ENCODE data around the gene WSCD2.
"Not testable (repeated sequence)": the region's sequence is repeated elsewhere in the genome, so short reads cannot be mapped to it uniquely, and the experiment has no call there.

The WSCD2 gene

GRCh38 chr12:108218921-108219320 is 89.8 kb downstream of the WSCD2 start:
- no peak for TF ChIP-seq EZH2phosphoT487 (IDR thresholded peaks at IDR 0.05; ENCODE audit: borderline replicate concordance)
- no peak for TF ChIP-seq CTCF (conservative IDR thresholded peaks at IDR 0.05; ENCODE audit: low read length)
- no peaks in the 10 kb centered on the region for H3K36me3 ChIP-seq (ENCODE audit: insufficient read depth, low read length)
- no peak overlapping the region for H3K4me3 ChIP-seq (ENCODE audit: low read length, poor library complexity, severe bottlenecking)
- no peaks in the 10 kb centered on the region for H4K20me1 ChIP-seq (ENCODE audit: insufficient read depth, low read length, poor library complexity, severe bottlenecking)
- no peaks in the 10 kb centered on the region for H3K9me2 ChIP-seq (replicated peaks; ENCODE audit: low read depth, low read length)
- H3K4me1 ChIP-seq (ENCODE audit: insufficient read depth, low read length, poor library complexity, severe bottlenecking): no peaks in the 10 kb centered on the region
- H2AFZ ChIP-seq (ENCODE audit: low read length): no peak overlapping the region
- H3K9me3 ChIP-seq (ENCODE audit: insufficient read depth, low read depth, low read length): no peaks in the 10 kb centered on the region
- no peaks in the 10 kb centered on the region for H3K79me2 ChIP-seq (ENCODE audit: insufficient read depth, low read length)
- no peak overlapping the region for H3K9ac ChIP-seq (ENCODE audit: low read depth, low read length, poor library complexity, severe bottlenecking)
- H3F3A ChIP-seq (ENCODE audit: low read depth): no peaks in the 10 kb centered on the region
- H3K4me2 ChIP-seq (ENCODE audit: low read depth, low read length, poor library complexity, severe bottlenecking): no peak overlapping the region
- no peaks in the 10 kb centered on the region for H3K27me3 ChIP-seq (ENCODE audit: insufficient read depth, low read length, poor library complexity, severe bottlenecking)

GRCh38 chr12:108225101-108225500 is 96.0 kb downstream of the WSCD2 start:
- not testable (repeated sequence) for H3K4me2 ChIP-seq (ENCODE audit: low read depth, low read length, poor library complexity, severe bottlenecking); H2AFZ ChIP-seq (ENCODE audit: low read length); H3K36me3 ChIP-seq (ENCODE audit: insufficient read depth, low read length); H3K27me3 ChIP-seq (ENCODE audit: insufficient read depth, low read length, poor library complexity, severe bottlenecking); H3K9me2 ChIP-seq (replicated peaks; ENCODE audit: low read depth, low read length); H3K4me1 ChIP-seq (ENCODE audit: insufficient read depth, low read length, poor library complexity, severe bottlenecking); H3K9ac ChIP-seq (ENCODE audit: low read depth, low read length, poor library complexity, severe bottlenecking); H4K20me1 ChIP-seq (ENCODE audit: insufficient read depth, low read length, poor library complexity, severe bottlenecking); H3K79me2 ChIP-seq (ENCODE audit: insufficient read depth, low read length); H3K9me3 ChIP-seq (ENCODE audit: insufficient read depth, low read depth, low read length); H3F3A ChIP-seq (ENCODE audit: low read depth); H3K4me3 ChIP-seq (ENCODE audit: low read length, poor library complexity, severe bottlenecking)

- Histone ChIP-seq H3K9me2 (replicated peaks; ENCODE audit: low read depth, low read length) (no peaks in the 10 kb centered on the region), H3K9ac (ENCODE audit: low read depth, low read length, poor library complexity, severe bottlenecking) (no peak overlapping the region), H3K4me1 (ENCODE audit: insufficient read depth, low read length, poor library complexity, severe bottlenecking) (no peaks in the 10 kb centered on the region), H3K27me3 (ENCODE audit: insufficient read depth, low read length, poor library complexity, severe bottlenecking) (no peaks in the 10 kb centered on the region), H3K36me3 (ENCODE audit: insufficient read depth, low read length) (no peaks in the 10 kb centered on the region), H3K9me3 (ENCODE audit: insufficient read depth, low read depth, low read length) (no peaks in the 10 kb centered on the region), H4K20me1 (ENCODE audit: insufficient read depth, low read length, poor library complexity, severe bottlenecking) (no peaks in the 10 kb centered on the region), H3F3A (ENCODE audit: low read depth) (no peaks in the 10 kb centered on the region), H3K4me3 (ENCODE audit: low read length, poor library complexity, severe bottlenecking) (no peak overlapping the region), H2AFZ (ENCODE audit: low read length) (no peak overlapping the region), H3K79me2 (ENCODE audit: insufficient read depth, low read length) (no peaks in the 10 kb centered on the region), H3K4me2 (ENCODE audit: low read depth, low read length, poor library complexity, severe bottlenecking) (no peak overlapping the region)
- TF ChIP-seq CTCF (conservative IDR thresholded peaks at IDR 0.05; ENCODE audit: low read length) (no peak), EZH2phosphoT487 (IDR thresholded peaks at IDR 0.05; ENCODE audit: borderline replicate concordance) (no peak)
These were observed 97.8 kb downstream of the WSCD2 start for GRCh38 chr12:108226866-108227265.

- no peaks in the 10 kb centered on the region for H3K36me3 ChIP-seq (ENCODE audit: insufficient read depth, low read length)
- H4K20me1 ChIP-seq (ENCODE audit: insufficient read depth, low read length, poor library complexity, severe bottlenecking): no peaks in the 10 kb centered on the region
- no peak overlapping the region for H3K9ac ChIP-seq (ENCODE audit: low read depth, low read length, poor library complexity, severe bottlenecking)
- no peak overlapping the region for H2AFZ ChIP-seq (ENCODE audit: low read length)
- H3K4me1 ChIP-seq (ENCODE audit: insufficient read depth, low read length, poor library complexity, severe bottlenecking): no peaks in the 10 kb centered on the region
- no peak overlapping the region for H3K4me3 ChIP-seq (ENCODE audit: low read length, poor library complexity, severe bottlenecking)
- no peaks in the 10 kb centered on the region for H3F3A ChIP-seq (ENCODE audit: low read depth)
- H3K4me2 ChIP-seq (ENCODE audit: low read depth, low read length, poor library complexity, severe bottlenecking): no peak overlapping the region
- no peaks in the 10 kb centered on the region for H3K9me2 ChIP-seq (replicated peaks; ENCODE audit: low read depth, low read length)
- TF ChIP-seq EZH2phosphoT487 (IDR thresholded peaks at IDR 0.05; ENCODE audit: borderline replicate concordance): no peak
- TF ChIP-seq CTCF (conservative IDR thresholded peaks at IDR 0.05; ENCODE audit: low read length): no peak
- no peaks in the 10 kb centered on the region for H3K79me2 ChIP-seq (ENCODE audit: insufficient read depth, low read length)
- no peaks in the 10 kb centered on the region for H3K27me3 ChIP-seq (ENCODE audit: insufficient read depth, low read length, poor library complexity, severe bottlenecking)
- H3K9me3 ChIP-seq (ENCODE audit: insufficient read depth, low read depth, low read length): no peaks in the 10 kb centered on the region
These were observed 99.7 kb downstream of the WSCD2 start for GRCh38 chr12:108228746-108229145.

All from Loucy (cell line).